Measurements from ENCODE around the gene VAT1L.
A peak's percentile ranks its signal among the peaks of the same experiment; 100 is the strongest.

The VAT1L gene

DNA sequence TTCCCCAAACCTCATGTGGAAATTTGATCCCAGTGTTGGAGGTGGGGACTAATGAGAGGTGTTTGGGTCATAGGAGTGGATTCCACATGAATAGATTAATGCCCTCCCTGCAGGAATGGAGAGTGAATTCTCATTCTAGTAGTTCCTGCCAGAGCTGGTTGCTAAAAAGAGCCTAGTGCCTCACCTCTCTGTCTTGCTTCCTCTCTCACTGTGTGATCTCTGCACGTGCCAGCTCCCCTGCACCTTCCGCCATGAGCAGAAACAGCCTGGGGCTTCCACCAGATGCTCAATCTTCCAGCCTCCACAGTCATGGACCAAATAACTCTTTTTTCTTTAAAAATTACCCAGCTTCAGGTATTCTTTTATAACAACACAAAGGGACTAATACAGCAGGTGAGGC, 161.1 kb downstream of the VAT1L start:
- no peaks in the 10 kb centered on the region for H3K36me3 ChIP-seq (ENCODE audit: control insufficient read depth, insufficient read depth, low read length)
- peaks cover 6% of the 10 kb centered on the region for H3K4me1 ChIP-seq (ENCODE audit: control insufficient read depth, insufficient read depth, low read length, poor library complexity, severe bottlenecking)
- no peaks in the 10 kb centered on the region for H3K9me3 ChIP-seq (ENCODE audit: control insufficient read depth, low read length)
- H3K27ac ChIP-seq (ENCODE audit: low read depth, low read length, severe bottlenecking) = no peak overlapping the region
- no peak overlapping the region for H3K4me3 ChIP-seq (ENCODE audit: extremely low read depth, insufficient read depth, low read length, poor library complexity, severe bottlenecking)
- 81 to 88% methylated on average over 2 of the region's 2 CpGs for WGBS, 2 experiments (ENCODE audit: insufficient coverage in 2 of 2)

DNA sequence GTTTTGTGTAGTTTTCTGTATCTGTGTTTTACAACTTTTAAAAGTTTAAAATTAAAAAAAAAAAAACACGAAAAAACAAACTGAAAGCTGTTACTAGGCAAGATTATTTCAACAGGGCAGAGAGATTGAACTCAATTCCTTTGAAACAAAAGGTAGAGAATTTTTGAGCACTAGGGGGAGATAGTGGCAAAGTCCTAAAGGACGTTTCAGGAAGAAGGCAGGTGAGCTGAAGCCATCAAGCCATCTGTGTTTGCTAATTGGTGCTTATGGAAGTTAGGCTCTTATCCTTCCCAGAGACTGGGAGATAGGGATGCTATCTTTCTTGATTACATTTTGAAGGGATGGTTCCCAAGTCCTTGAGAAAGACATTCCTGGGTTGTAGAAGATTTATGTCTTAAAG, 163.4 kb downstream of the VAT1L start:
- 0 to 17% methylated on average over 1 of the region's 2 CpGs for WGBS, 2 experiments (ENCODE audit: insufficient coverage in 2 of 2)
- Histone ChIP-seq H3K27ac (ENCODE audit: low read depth, low read length, severe bottlenecking) (no peak overlapping the region), H3K9me3 (ENCODE audit: control insufficient read depth, low read length) (no peaks in the 10 kb centered on the region), H3K4me3 (ENCODE audit: extremely low read depth, insufficient read depth, low read length, poor library complexity, severe bottlenecking) (no peak overlapping the region), H3K4me1 (ENCODE audit: control insufficient read depth, insufficient read depth, low read length, poor library complexity, severe bottlenecking) (peaks cover 3% of the 10 kb centered on the region), H3K36me3 (ENCODE audit: control insufficient read depth, insufficient read depth, low read length) (no peaks in the 10 kb centered on the region)

DNA sequence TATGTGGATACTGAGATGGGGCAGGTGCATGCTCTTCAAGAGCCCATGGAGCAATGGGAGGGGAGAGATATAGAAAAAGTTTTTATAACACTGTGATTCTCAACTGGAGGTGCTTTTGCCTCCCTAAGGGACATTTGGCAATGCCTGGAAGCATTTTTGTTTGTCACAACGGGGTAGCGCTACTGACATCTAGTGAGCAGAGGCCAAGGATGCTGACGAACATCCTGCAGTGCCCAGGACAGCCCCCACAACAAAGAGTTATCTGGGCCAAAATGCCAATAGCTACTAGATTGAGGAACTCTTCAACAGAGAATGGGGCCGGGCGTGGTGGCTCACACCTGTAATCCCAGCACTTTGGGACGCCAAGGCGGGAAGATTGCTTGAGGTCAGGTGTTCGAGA, 166.8 kb downstream of the VAT1L start:
- H3K4me1 ChIP-seq (ENCODE audit: control insufficient read depth, insufficient read depth, low read length, poor library complexity, severe bottlenecking) = no peaks in the 10 kb centered on the region
- no peak overlapping the region for H3K4me3 ChIP-seq (ENCODE audit: extremely low read depth, insufficient read depth, low read length, poor library complexity, severe bottlenecking)
- H3K9me3 ChIP-seq (ENCODE audit: control insufficient read depth, low read length) = no peaks in the 10 kb centered on the region
- H3K36me3 ChIP-seq (ENCODE audit: control insufficient read depth, insufficient read depth, low read length) = no peaks in the 10 kb centered on the region
- no peak overlapping the region for H3K27ac ChIP-seq (ENCODE audit: low read depth, low read length, severe bottlenecking)
- 82 to 90% methylated on average over 8 of the region's 8 CpGs for WGBS, 2 experiments (ENCODE audit: insufficient coverage in 2 of 2)

DNA sequence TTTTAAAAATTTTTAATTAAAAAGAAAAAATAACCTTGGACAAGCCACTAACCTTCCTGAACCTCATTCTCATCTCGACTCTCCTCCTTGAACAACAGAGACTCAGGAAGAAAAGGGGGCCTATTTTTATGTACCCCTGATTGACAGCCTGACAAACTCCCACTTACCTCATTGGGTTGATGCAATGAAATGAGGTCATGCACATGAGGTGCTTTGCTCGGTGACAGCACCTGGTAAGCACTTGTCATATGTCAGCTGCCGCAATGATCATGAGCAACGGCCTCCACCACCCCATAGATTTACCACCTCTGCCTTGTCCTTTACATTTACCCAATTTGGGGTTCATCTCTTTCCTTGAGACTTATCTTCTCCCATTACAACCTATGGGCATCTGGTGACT, 167.9 kb downstream of the VAT1L start:
- no peak overlapping the region for H3K27ac ChIP-seq (ENCODE audit: low read depth, low read length, severe bottlenecking)
- 92 to 97% methylated on average over 3 of the region's 4 CpGs for WGBS, 2 experiments (ENCODE audit: insufficient coverage in 2 of 2)
- H3K36me3 ChIP-seq (ENCODE audit: control insufficient read depth, insufficient read depth, low read length) = no peaks in the 10 kb centered on the region
- H3K4me3 ChIP-seq (ENCODE audit: extremely low read depth, insufficient read depth, low read length, poor library complexity, severe bottlenecking) = no peak overlapping the region
- H3K4me1 ChIP-seq (ENCODE audit: control insufficient read depth, insufficient read depth, low read length, poor library complexity, severe bottlenecking) = no peaks in the 10 kb centered on the region
- H3K9me3 ChIP-seq (ENCODE audit: control insufficient read depth, low read length) = no peaks in the 10 kb centered on the region

DNA sequence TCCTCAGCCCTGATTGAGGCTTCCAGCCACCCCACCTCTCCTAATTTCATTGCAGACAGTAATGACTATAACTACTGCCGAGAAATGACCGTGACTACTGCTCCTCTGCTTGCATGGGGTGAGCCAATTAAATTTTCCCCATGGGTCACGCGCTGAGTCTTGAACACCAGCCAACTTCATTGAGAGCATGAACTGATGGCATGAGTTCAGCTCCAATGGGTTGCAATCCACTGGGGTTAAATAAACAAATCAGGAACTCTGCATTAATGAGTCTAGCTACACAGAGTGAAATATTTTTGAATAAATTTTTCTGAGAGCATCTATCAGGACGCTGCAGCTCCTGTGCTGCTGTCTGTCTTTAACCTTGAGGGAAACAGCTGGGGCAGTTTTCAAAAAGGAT, 172.4 kb downstream of the VAT1L start:
- no peaks in the 10 kb centered on the region for H3K9me3 ChIP-seq (ENCODE audit: control insufficient read depth, low read length)
- peaks cover 17% of the 10 kb centered on the region for H3K4me1 ChIP-seq (ENCODE audit: control insufficient read depth, insufficient read depth, low read length, poor library complexity, severe bottlenecking)
- no peak overlapping the region for H3K4me3 ChIP-seq (ENCODE audit: extremely low read depth, insufficient read depth, low read length, poor library complexity, severe bottlenecking)
- no peak overlapping the region for H3K27ac ChIP-seq (ENCODE audit: low read depth, low read length, severe bottlenecking)
- H3K36me3 ChIP-seq (ENCODE audit: control insufficient read depth, insufficient read depth, low read length) = no peaks in the 10 kb centered on the region
- 79 to 80% methylated on average over 5 of the region's 5 CpGs for WGBS, 2 experiments (ENCODE audit: insufficient coverage in 2 of 2)

DNA sequence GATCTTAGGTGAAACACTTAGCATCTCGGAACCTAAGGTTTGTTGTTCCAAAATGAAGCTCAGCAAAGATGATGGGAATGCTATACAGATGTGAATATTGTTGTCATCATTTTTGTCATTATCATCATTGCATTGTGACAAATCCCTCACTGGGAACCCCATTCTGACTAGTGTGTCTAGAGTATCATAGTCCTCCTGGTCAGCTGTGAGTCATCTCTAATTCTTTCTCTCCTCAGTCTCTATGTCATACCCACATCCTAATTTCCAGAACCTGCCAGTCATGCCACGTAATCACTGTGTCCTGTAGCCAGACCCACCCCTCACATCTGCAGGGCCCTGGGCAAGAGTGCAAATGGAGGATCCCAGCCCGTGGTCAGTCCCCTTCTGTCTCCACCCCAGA, 173.4 kb downstream of the VAT1L start:
- Histone ChIP-seq H3K4me3 (ENCODE audit: extremely low read depth, insufficient read depth, low read length, poor library complexity, severe bottlenecking) (no peak overlapping the region), H3K27ac (ENCODE audit: low read depth, low read length, severe bottlenecking) (no peak overlapping the region), H3K4me1 (ENCODE audit: control insufficient read depth, insufficient read depth, low read length, poor library complexity, severe bottlenecking) (peaks cover 17% of the 10 kb centered on the region), H3K36me3 (ENCODE audit: control insufficient read depth, insufficient read depth, low read length) (no peaks in the 10 kb centered on the region), H3K9me3 (ENCODE audit: control insufficient read depth, low read length) (no peaks in the 10 kb centered on the region)
- WGBS, 2 experiments (ENCODE audit: insufficient coverage in 2 of 2) = 89 to 100% methylated on average over 1 of the region's 3 CpGs

DNA sequence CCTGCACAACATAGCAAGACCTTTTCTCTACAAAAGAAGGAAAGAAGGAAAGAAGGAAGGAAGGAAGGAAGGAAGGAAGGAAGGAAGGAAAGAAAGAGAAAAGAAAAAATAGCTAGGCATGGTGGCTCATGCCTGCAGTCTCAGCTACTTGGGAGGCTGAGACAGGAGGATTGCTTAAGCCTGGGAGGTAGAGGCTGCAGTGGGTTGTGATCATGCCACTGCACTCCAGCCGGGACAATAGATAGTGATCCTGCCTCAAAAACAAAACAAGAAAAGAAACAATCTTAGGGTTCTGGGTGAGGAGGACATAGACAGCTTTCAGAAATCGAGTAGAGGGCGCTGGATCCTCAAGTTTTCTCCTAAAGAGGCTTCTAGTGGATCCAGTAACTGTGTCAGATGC, 174.3 kb downstream of the VAT1L start:
- WGBS, 2 experiments (ENCODE audit: insufficient coverage in 2 of 2) = 83% methylated on average over 3 of the region's 3 CpGs; no CpG with 5 or more reads in 1 of the 2 experiments
- H3K36me3 ChIP-seq (ENCODE audit: control insufficient read depth, insufficient read depth, low read length) = no peaks in the 10 kb centered on the region
- no peak overlapping the region for H3K4me3 ChIP-seq (ENCODE audit: extremely low read depth, insufficient read depth, low read length, poor library complexity, severe bottlenecking)
- no peaks in the 10 kb centered on the region for H3K9me3 ChIP-seq (ENCODE audit: control insufficient read depth, low read length)
- peak overlapping the region; percentile 64 for H3K27ac ChIP-seq (ENCODE audit: low read depth, low read length, severe bottlenecking)
- H3K4me1 ChIP-seq (ENCODE audit: control insufficient read depth, insufficient read depth, low read length, poor library complexity, severe bottlenecking) = peaks cover 17% of the 10 kb centered on the region

DNA sequence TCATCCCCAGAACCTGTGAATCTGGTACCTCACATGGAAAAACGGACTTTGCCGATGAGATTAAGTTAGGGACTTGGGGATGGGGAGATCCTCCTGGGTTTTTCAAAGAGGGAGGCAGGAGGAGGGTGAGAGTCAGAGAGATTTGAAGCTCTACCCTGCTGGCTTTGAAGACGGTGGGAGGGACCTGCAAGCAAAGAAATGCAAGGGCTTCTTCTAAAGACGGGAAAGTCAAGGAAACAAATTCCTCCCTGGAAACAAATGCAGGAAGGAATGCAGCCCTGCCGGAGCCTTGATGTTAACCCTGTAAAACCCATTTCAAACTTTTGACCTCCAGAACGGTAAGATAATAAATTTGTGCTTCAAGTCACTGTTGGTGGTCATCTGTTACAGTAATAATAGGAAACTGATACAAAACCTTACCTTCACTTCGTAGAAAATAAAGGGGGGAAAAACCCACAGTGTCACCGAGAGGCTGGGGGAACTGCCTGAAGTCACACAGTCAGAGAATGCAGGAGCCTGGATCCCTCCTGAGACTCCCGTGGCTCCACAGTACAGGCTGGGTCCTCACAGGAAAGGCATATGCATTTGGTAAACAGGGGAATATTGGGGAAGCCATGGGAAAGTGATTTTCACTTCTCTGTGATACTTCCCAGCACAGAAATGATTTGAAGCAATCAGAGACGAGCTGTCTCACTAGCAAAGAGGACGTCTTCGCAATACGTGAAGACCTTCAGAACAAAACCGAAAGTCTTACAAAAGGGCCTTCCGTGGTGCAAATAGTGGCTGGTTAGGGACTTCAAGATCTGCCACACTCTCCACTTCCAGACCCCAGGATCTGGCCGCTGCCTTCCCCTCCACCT, 175.1 kb downstream of the VAT1L start:
- H3K36me3 ChIP-seq (ENCODE audit: control insufficient read depth, insufficient read depth, low read length) = no peaks in the 10 kb centered on the region
- H3K27ac ChIP-seq (ENCODE audit: low read depth, low read length, severe bottlenecking) = peak overlapping the region; percentile 64
- no peaks in the 10 kb centered on the region for H3K9me3 ChIP-seq (ENCODE audit: control insufficient read depth, low read length)
- 47 to 55% methylated on average over 13 to 14 of the region's 16 CpGs for WGBS, 2 experiments (ENCODE audit: insufficient coverage in 2 of 2)
- H3K4me1 ChIP-seq (ENCODE audit: control insufficient read depth, insufficient read depth, low read length, poor library complexity, severe bottlenecking) = peaks cover 17% of the 10 kb centered on the region
- no peak overlapping the region for H3K4me3 ChIP-seq (ENCODE audit: extremely low read depth, insufficient read depth, low read length, poor library complexity, severe bottlenecking)

DNA sequence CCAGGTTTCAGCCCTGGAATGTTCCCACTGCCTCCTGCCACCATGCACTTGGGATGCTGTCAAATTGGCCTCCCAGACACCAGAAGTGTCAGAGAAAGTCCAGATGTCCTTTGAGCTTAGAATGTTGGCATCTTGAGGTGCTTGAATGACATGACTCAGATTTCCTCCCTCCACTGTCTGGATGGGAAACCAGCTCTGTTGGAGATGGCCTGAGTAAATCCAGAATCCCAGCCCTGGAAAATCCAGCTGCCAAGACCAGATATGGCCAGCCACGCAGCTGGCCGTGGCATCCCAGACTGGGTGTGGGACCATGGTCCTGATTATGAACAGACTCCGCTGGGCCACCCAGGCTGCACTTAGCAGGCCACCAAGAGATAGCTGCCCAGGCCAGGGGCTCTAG, 177.0 kb downstream of the VAT1L start:
- 89 to 92% methylated on average over 3 of the region's 3 CpGs for WGBS, 2 experiments (ENCODE audit: insufficient coverage in 2 of 2)
- Histone ChIP-seq H3K4me3 (ENCODE audit: extremely low read depth, insufficient read depth, low read length, poor library complexity, severe bottlenecking) (no peak overlapping the region), H3K27ac (ENCODE audit: low read depth, low read length, severe bottlenecking) (peak overlapping the region; percentile 62), H3K36me3 (ENCODE audit: control insufficient read depth, insufficient read depth, low read length) (no peaks in the 10 kb centered on the region), H3K4me1 (ENCODE audit: control insufficient read depth, insufficient read depth, low read length, poor library complexity, severe bottlenecking) (peaks cover 17% of the 10 kb centered on the region), H3K9me3 (ENCODE audit: control insufficient read depth, low read length) (no peaks in the 10 kb centered on the region)

DNA sequence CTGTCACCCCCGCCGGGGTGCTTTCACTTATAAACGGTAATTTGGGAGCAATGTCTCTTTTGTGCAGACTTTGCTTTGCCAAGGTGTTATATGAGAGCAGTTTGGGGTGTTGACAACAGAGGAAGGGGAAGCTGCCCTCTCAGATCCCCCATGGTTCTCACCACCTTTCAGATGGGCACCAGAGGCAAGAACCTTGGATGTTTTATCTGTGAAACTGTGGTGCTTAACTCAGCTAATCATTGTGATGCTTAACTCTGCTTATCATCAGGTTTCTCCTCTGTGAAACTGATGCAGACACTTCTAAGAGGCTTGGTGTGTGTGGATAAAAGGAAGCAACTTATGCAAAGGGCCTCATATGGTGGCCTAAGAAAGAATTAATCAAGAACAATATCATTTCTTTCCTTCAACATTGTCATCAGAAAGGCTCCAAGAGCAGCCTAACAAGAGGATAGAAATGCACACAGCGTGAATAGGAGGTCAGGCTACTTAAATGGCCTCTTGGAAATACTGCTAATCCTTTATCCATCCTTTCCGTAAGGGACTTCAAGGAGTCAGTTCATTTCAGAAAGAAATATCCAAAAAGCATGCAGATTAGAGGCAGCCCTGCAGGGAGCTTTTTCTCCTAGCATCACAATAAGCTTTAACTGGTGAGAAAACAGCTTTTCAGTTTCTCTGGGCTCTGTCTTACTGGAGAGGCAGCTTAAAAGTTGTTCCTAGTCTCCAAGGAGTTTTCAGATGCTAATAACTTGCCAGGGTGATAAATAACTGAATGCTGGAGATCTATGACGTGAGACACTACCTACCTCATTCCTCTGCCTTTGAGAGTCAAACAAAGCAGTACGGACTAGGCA, 178.9 kb downstream of the VAT1L start:
- Histone ChIP-seq H3K27ac (ENCODE audit: low read depth, low read length, severe bottlenecking) (no peak overlapping the region), H3K9me3 (ENCODE audit: control insufficient read depth, low read length) (no peaks in the 10 kb centered on the region), H3K4me1 (ENCODE audit: control insufficient read depth, insufficient read depth, low read length, poor library complexity, severe bottlenecking) (peaks cover 23% of the 10 kb centered on the region), H3K4me3 (ENCODE audit: extremely low read depth, insufficient read depth, low read length, poor library complexity, severe bottlenecking) (no peak overlapping the region), H3K36me3 (ENCODE audit: control insufficient read depth, insufficient read depth, low read length) (no peaks in the 10 kb centered on the region)
- WGBS, 2 experiments (ENCODE audit: insufficient coverage in 2 of 2) = 20 to 28% methylated on average over 2 to 6 of the region's 7 CpGs

DNA sequence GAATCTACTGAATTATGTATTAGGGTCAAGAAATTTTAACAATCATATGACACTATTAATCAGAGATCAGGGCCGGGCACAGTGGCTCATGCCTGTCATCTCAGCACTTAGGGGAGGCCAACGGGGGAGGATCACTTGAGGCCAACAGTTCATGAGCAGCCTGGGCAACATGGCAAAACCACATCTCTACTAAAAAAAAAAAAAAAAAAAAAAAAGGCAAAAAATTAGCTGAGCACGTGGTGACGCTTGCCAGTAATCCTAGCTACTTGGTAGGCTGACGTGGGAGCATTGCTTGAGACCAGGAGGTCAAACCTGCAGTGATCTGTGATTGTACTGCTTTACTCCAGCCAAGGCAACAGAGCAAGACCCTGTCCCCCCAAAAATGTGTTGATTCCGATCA, 181.5 kb downstream of the VAT1L start:
- Histone ChIP-seq H3K9me3 (ENCODE audit: control insufficient read depth, low read length) (no peaks in the 10 kb centered on the region), H3K4me3 (ENCODE audit: extremely low read depth, insufficient read depth, low read length, poor library complexity, severe bottlenecking) (no peak overlapping the region), H3K4me1 (ENCODE audit: control insufficient read depth, insufficient read depth, low read length, poor library complexity, severe bottlenecking) (peaks cover 15% of the 10 kb centered on the region), H3K36me3 (ENCODE audit: control insufficient read depth, insufficient read depth, low read length) (no peaks in the 10 kb centered on the region), H3K27ac (ENCODE audit: low read depth, low read length, severe bottlenecking) (no peak overlapping the region)
- WGBS, 2 experiments (ENCODE audit: insufficient coverage in 2 of 2) = 92 to 100% methylated on average over 3 of the region's 6 CpGs

Data from mesodermal cell (in vitro differentiated cells).